Measurements from ENCODE around the gene ARFGAP1. TPM values are rescaled to one million over a fixed set of nuclear protein-coding genes. Genes with fewer than 3 reads are reported as not detected.

The ARFGAP1 gene
- total and polyA plus RNA-seq, 10 of the 15 experiments (the other 5 are each of a cell fraction or from before 2014, with no cell fraction given) = 0.45 to 79.9 (median 30.8) TPM

DNA sequence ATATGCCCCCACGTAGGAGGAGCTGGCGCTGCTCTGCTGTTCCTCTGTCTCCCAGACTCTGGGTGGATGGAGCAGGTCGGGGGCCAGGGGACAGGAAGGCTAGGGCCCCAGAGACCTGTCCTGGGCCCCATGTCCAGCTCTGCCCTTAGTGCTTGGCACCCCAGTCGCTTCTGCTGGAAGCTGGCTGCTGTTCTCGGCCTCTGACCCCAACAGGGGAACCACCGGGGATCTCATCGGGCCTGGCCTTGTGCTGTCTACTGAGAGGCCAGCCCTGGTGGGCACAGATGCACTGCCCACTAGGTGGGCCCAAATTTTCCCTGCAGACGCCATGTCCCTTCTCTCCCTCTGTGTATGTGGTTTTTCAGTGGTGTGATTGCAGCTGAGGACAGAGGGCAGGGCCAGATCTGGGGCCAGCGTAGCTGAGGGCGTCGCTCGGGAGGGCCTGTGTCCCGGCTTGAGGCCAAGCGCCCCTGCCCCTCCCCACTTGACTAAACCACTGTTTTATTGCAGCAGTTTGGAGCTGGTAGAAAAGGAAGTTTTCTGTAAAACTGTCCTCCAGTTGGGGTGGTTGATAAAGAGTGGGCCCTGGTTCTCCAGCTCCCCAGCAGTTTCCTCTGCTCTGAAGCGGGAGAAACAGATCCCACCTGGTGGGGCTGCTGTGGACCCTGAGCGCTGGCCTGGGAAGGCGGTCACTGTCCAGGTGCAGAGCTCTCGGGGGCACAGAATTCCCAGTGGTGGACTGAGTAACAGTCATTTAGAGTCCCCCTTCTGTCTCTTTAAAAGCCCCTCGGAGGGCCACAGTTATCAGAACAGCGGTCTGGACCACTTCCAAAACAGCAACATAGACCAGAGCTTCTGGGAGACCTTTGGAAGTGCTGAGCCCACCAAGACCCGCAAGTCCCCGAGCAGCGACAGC, 14.4 kb downstream of the ARFGAP1 start:
- SMC1A ChIA-PET (ENCODE audit: uncharacterized antibody, unreplicated experiment) = no interaction called here
- no peak for TF ChIP-seq NFYB (IDR thresholded peaks at IDR 0.05; ENCODE audit: insufficient read depth, low read depth, low read length)
- no peak for TF ChIP-seq MEF2A (IDR thresholded peaks at IDR 0.05; ENCODE audit: insufficient read depth, low read depth, low read length)
- TF ChIP-seq ZZZ3 (IDR thresholded peaks at IDR 0.05; ENCODE audit: control insufficient read depth, insufficient read length, low read depth) = no peak
- TF ChIP-seq MYC (IDR thresholded peaks at IDR 0.05; ENCODE audit: insufficient read depth, insufficient read length, insufficient replicate concordance, low read length, severe bottlenecking) = no peak
- TF ChIP-seq SUPT20H (IDR thresholded peaks at IDR 0.05; ENCODE audit: borderline replicate concordance, control insufficient read depth, low read depth, low read length) = no peak
- TF ChIP-seq SP1 (IDR thresholded peaks at IDR 0.05; ENCODE audit: low read depth, low read length) = no peak
- TF ChIP-seq, protein P1, sequence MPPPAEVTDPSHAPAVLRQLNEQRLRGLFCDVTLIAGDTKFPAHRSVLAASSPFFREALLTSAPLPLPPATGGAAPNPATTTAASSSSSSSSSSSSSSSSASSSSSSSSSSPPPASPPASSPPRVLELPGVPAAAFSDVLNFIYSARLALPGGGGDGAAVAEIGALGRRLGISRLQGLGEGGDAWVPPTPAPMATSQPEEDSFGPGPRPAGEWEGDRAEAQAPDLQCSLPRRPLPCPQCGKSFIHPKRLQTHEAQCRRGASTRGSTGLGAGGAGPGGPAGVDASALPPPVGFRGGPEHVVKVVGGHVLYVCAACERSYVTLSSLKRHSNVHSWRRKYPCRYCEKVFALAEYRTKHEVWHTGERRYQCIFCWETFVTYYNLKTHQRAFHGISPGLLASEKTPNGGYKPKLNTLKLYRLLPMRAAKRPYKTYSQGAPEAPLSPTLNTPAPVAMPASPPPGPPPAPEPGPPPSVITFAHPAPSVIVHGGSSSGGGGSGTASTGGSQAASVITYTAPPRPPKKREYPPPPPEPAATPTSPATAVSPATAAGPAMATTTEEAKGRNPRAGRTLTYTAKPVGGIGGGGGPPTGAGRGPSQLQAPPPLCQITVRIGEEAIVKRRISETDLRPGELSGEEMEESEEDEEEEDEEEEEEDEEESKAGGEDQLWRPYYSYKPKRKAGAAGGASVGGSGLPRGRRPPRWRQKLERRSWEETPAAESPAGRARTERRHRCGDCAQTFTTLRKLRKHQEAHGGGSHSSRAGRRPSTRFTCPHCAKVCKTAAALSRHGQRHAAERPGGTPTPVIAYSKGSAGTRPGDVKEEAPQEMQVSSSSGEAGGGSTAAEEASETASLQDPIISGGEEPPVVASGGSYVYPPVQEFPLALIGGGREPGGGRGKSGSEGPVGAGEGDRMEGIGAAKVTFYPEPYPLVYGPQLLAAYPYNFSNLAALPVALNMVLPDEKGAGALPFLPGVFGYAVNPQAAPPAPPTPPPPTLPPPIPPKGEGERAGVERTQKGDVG (CRISPR knock-in tag; IDR thresholded peaks at IDR 0.05) = no peak
- no peak for TF ChIP-seq USF1 (IDR thresholded peaks at IDR 0.05; ENCODE audit: borderline replicate concordance, extremely low read length, insufficient read depth, low read depth, low read length)
- no peak for TF ChIP-seq POLR2AphosphoS2 (IDR thresholded peaks at IDR 0.05; ENCODE audit: low read depth, low read length)
- TF ChIP-seq, protein P2, sequence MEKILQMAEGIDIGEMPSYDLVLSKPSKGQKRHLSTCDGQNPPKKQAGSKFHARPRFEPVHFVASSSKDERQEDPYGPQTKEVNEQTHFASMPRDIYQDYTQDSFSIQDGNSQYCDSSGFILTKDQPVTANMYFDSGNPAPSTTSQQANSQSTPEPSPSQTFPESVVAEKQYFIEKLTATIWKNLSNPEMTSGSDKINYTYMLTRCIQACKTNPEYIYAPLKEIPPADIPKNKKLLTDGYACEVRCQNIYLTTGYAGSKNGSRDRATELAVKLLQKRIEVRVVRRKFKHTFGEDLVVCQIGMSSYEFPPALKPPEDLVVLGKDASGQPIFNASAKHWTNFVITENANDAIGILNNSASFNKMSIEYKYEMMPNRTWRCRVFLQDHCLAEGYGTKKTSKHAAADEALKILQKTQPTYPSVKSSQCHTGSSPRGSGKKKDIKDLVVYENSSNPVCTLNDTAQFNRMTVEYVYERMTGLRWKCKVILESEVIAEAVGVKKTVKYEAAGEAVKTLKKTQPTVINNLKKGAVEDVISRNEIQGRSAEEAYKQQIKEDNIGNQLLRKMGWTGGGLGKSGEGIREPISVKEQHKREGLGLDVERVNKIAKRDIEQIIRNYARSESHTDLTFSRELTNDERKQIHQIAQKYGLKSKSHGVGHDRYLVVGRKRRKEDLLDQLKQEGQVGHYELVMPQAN (conservative IDR thresholded peaks at IDR 0.05) = no peak
- TF ChIP-seq HDAC2 (IDR thresholded peaks at IDR 0.05) = no peak
- no peak for TF ChIP-seq IKZF1 (conservative IDR thresholded peaks at IDR 0.05)
- TF ChIP-seq POLR2A (IDR thresholded peaks at IDR 0.05; ENCODE audit: low read depth, low read length) = no peak
- no peak for TF ChIP-seq ZNF207 (IDR thresholded peaks at IDR 0.05; ENCODE audit: borderline replicate concordance)
- no peak for TF ChIP-seq MTA3 (IDR thresholded peaks at IDR 0.05; ENCODE audit: borderline replicate concordance, low read length)

More for the DNA sequence above, 14.4 kb downstream of the ARFGAP1 start:
- WGBS (ENCODE audit: insufficient coverage, insufficient replicate concordance, low lambda C conversion rate, missing lambda C conversion rate) = 85% methylated on average over 21 of the region's 23 CpGs
- H3K9ac ChIP-seq (ENCODE audit: control insufficient read depth, insufficient read depth, low read length) = no peak overlapping the region
- H4K20me1 ChIP-seq (ENCODE audit: control insufficient read depth, insufficient read depth) = no peaks in the 10 kb centered on the region
- no TSS peak for BruUV-seq (replicated peaks)
- no peak overlapping the region for H3K27ac ChIP-seq (ENCODE audit: control insufficient read depth, insufficient read depth)
- CTCF ChIA-PET = interaction anchor here (1.8 kb wide), 1 partner anchor 63 kb away, joined by 6 read pairs; no protein-coding TSS in a partner anchor
- RAD21 ChIA-PET (ENCODE audit: unreplicated experiment) = interaction anchor here (0.7 kb wide), 1 partner anchor 315 kb away, joined by 4 read pairs; no protein-coding TSS in a partner anchor
- FAIRE-seq (no peak), DNase-seq (ENCODE audit: low read depth, low spot score) (no peak), ATAC-seq (no peak)
- no peak overlapping the region for H3K4me3 ChIP-seq
- no peaks in the 10 kb centered on the region for H3K27me3 ChIP-seq (replicated peaks in 1 of 2; ENCODE audit: control insufficient read depth in 2 of 2, insufficient read depth in 2 of 2, low read length in 1 of 2)
- no peaks in the 10 kb centered on the region for H3K4me1 ChIP-seq (ENCODE audit: control insufficient read depth, insufficient read depth, low read length)
- H3K4me2 ChIP-seq (ENCODE audit: control insufficient read depth, insufficient read depth) = no peak overlapping the region
- no peak overlapping the region for H2AFZ ChIP-seq (ENCODE audit: control insufficient read depth, low read depth, low read length)
- in situ Hi-C loops (cut with MboI) (no loop called here), intact Hi-C loops (cut with micrococcal nuclease; ENCODE audit: unreplicated experiment) (no loop called here)
- H3K9me3 ChIP-seq (replicated peaks; ENCODE audit: control insufficient read depth, insufficient read depth, low read length) = no peaks in the 10 kb centered on the region
- peaks cover 2 to 13% of the 10 kb centered on the region in 2 experiments for H3K36me3 ChIP-seq (ENCODE audit: control insufficient read depth in 2 of 2, insufficient read depth in 2 of 2, low read length in 1 of 2)
- H3K79me2 ChIP-seq (ENCODE audit: control insufficient read depth, insufficient read depth, low read length) = no peaks in the 10 kb centered on the region
- POLR2A ChIA-PET = no interaction called here

Measured in GM12878 (cell line).